ENCODE data around the gene OR2L8. TPM values are rescaled to one million over a fixed set of nuclear protein-coding genes. Genes with fewer than 3 reads are reported as not detected.
A peak's percentile ranks its signal among the peaks of the same experiment; 100 is the strongest.
"Not testable (repeated sequence)": the region's sequence is repeated elsewhere in the genome, so short reads cannot be mapped to it uniquely, and the experiment has no call there.

The OR2L8 gene
- total RNA-seq, 1 donor from 2014 or later: not detected

- DNase-seq (no peak), ATAC-seq (no peak)
- intact Hi-C loops (cut with DNase I): no loop called here
- no peak within 1 kb of the TSS for H3K27ac ChIP-seq
- no peak for TF ChIP-seq CTCF (IDR thresholded peaks at IDR 0.05)
- H3K27me3 ChIP-seq: no peaks in the 10 kb centered on the region
- no peaks in the 10 kb centered on the region for H3K36me3 ChIP-seq
- H3K4me1 ChIP-seq: no peaks in the 10 kb centered on the region
- H3K4me3 ChIP-seq: no peak within 1 kb of the TSS
- H3K9me3 ChIP-seq: no peaks in the 10 kb centered on the region
These were observed 23.8 kb upstream of the OR2L8 start, which contains the start of gene OR2AJ1 for GRCh38 chr1:247924868-247925267. Gene OR2AJ1, plus strand, starts transcription at chr1:247924889. Its CDS starts 8,880 bp downstream, at chr1:247933769.

GRCh38 chr1:247933989-247934388 is 14.7 kb upstream of the OR2L8 start:
- no peaks in the 10 kb centered on the region for H3K4me1 ChIP-seq
- H3K27ac ChIP-seq: no peak overlapping the region
- ATAC-seq (no peak), DNase-seq (no peak)
- intact Hi-C loops (cut with DNase I): no loop called here
- no peaks in the 10 kb centered on the region for H3K27me3 ChIP-seq
- no peak for TF ChIP-seq CTCF (IDR thresholded peaks at IDR 0.05)
- H3K4me3 ChIP-seq: no peak overlapping the region
- no peaks in the 10 kb centered on the region for H3K9me3 ChIP-seq
- no peaks in the 10 kb centered on the region for H3K36me3 ChIP-seq

GRCh38 chr1:247935781-247936180 is 12.9 kb upstream of the OR2L8 start:
- Histone ChIP-seq H3K4me3 (no peak overlapping the region), H3K36me3 (no peaks in the 10 kb centered on the region), H3K9me3 (no peaks in the 10 kb centered on the region), H3K4me1 (no peaks in the 10 kb centered on the region), H3K27me3 (no peaks in the 10 kb centered on the region), H3K27ac (no peak overlapping the region)
- DNase-seq (no peak), ATAC-seq (no peak)
- TF ChIP-seq CTCF (IDR thresholded peaks at IDR 0.05): no peak
- intact Hi-C loops (cut with DNase I): no loop called here

- no peaks in the 10 kb centered on the region for H3K36me3 ChIP-seq
- intact Hi-C loops (cut with DNase I): no loop called here
- H3K9me3 ChIP-seq: no peaks in the 10 kb centered on the region
- H3K4me3 ChIP-seq: no peak overlapping the region
- no peak for ATAC-seq
- H3K27ac ChIP-seq: no peak overlapping the region
- TF ChIP-seq CTCF (IDR thresholded peaks at IDR 0.05): no peak
- H3K27me3 ChIP-seq: no peaks in the 10 kb centered on the region
- H3K4me1 ChIP-seq: no peaks in the 10 kb centered on the region
- DNase-seq: no peak
These were observed 12.2 kb upstream of the OR2L8 start for GRCh38 chr1:247936415-247936814.

- H3K27ac ChIP-seq; H3K27me3 ChIP-seq; intact Hi-C loops (cut with DNase I); H3K4me1 ChIP-seq; H3K9me3 ChIP-seq; H3K36me3 ChIP-seq: not testable (repeated sequence)
- DNase-seq: peak; percentile 87
- H3K4me3 ChIP-seq: peak overlapping the region; percentile 32
- peak; percentile 99 for ATAC-seq
- TF ChIP-seq CTCF (IDR thresholded peaks at IDR 0.05): peak; percentile 54
These were observed 11.5 kb upstream of the OR2L8 start for GRCh38 chr1:247936965-247937734.
